HG02642 (cell line): ENCODE data around the gene POLR3E.
A peak's percentile ranks its signal among the peaks of the same experiment; 100 is the strongest.

Experiments used
- ATAC-seq: cut with Tn5 transposase; IDR thresholded peaks from one replicate; pipeline ENCODE4 v1.9.1; 2021; ENCODE audit warnings: mild to moderate bottlenecking; ENCODE audit not compliant: unreplicated experiment, poor library complexity

The POLR3E gene, protein sequence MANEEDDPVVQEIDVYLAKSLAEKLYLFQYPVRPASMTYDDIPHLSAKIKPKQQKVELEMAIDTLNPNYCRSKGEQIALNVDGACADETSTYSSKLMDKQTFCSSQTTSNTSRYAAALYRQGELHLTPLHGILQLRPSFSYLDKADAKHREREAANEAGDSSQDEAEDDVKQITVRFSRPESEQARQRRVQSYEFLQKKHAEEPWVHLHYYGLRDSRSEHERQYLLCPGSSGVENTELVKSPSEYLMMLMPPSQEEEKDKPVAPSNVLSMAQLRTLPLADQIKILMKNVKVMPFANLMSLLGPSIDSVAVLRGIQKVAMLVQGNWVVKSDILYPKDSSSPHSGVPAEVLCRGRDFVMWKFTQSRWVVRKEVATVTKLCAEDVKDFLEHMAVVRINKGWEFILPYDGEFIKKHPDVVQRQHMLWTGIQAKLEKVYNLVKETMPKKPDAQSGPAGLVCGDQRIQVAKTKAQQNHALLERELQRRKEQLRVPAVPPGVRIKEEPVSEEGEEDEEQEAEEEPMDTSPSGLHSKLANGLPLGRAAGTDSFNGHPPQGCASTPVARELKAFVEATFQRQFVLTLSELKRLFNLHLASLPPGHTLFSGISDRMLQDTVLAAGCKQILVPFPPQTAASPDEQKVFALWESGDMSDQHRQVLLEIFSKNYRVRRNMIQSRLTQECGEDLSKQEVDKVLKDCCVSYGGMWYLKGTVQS

GRCh38 chr16:22297114-22297870, at the start of gene POLR3E:
Gene POLR3E (plus strand): TSS chr16:22297409. CDS start chr16:22302969, 5,560 bp downstream.
- peak; percentile 87 for ATAC-seq

DNA sequence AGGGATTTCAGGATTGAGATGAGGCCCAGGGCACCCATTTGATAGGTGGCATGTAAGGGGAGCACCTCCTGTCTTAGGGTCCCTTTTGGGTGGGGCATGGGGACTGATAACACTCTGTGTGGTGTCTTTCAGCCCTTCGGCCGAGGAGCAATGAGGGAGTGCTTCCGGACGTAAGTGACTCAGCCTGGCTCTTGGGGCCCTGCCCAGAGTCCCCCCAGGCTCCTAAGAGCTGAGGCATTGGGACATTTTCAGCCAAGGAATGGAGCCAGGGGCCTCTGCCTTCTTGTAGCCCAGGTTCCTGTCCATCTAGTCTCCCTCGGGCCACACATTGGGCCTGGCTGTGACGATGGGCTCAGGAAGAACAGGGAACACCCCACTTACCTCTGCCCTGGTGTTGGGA, 46.7 kb upstream of the POLR3E start:
- ATAC-seq, result no peak

GRCh38 chr16:22252317-22252716, 44.9 kb upstream of the POLR3E start:
- ATAC-seq, result no peak

DNA sequence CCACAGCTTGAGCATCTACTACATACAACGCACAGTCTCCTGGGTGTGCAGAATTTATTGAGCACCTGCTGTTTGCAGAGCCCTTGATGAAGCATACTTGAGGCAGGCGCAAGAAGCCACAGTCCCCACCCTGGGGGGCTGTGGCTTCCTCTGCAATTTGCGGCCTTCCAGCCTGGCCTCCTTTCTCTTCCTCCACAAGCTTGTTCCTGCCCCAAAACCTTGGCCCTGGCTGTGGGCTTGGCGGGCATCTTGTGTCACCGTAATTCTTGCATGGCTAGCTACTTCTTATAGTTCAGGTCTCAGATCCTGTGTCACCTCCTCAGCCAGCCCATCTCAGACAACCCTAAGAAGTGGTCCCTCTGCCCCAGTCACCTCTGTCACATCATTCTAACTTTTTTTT, 43.9 kb upstream of the POLR3E start:
- no peak for ATAC-seq

DNA sequence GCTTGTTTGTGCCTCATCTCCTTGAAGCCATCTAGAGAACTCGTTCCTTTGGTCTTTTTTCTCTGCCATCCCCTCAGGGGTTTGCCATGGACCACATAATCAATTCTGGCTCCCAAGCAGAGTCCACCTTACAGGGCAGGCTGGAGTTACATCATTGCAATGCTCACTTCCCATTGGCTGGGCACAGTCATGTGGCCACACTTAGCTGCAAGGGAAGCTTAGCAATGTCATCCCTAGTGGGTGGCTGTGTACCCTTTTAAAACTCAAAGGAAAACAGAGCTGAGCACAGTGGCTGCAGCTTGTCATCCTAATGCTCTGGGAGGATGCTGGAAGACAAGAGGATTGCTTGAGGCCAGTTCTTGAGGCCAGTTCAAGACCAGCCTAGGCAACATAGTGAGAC, 41.9 kb upstream of the POLR3E start:
- ATAC-seq, result no peak

DNA sequence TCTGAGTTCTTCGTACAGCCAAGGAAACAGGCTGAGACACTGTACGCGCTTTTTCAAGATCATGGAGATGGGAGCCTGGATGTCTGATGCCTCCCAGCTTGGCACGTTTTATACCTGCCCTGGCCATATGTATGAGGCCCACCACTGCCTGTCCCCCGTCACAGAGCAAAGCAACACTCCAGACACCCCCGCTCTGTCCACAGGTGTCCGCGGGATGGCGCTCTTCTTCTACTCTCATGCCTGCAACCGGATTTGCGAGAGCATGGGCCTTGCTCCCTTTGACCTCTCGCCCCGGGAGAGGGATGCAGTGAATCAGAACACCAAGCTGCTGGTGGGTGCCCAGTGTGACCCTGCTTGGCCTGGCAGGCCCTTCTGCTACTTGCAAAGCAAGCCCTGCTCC, 39.8 kb upstream of the POLR3E start:
- ATAC-seq, result no peak

DNA sequence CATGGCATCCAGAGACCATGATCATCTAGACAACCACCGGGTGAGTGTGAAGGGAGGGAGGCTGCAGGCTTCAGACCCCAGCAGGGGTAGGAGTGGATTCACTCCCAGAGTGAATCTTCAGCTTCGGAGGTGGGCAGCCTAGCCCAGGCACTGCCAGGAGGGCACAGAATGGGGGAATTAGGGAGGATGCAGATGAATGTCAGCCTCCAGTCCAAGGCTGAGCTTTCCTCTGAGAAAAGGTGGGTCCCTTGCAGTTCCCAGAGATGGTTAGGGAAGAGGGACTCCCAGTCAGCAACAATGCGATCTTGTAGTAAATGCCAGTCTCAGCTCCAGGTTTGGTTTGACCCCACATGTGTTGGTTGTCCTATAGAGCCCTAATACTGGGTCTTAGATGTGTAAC, 36.7 kb upstream of the POLR3E start:
- no peak for ATAC-seq

GRCh38 chr16:22262460-22262859, 34.7 kb upstream of the POLR3E start:
- no peak for ATAC-seq

- ATAC-seq, result no peak
Measured at GRCh38 chr16:22264786-22265185, 32.4 kb upstream of the POLR3E start.

- no peak for ATAC-seq
Measured at GRCh38 chr16:22265351-22265750, 31.9 kb upstream of the POLR3E start.

DNA sequence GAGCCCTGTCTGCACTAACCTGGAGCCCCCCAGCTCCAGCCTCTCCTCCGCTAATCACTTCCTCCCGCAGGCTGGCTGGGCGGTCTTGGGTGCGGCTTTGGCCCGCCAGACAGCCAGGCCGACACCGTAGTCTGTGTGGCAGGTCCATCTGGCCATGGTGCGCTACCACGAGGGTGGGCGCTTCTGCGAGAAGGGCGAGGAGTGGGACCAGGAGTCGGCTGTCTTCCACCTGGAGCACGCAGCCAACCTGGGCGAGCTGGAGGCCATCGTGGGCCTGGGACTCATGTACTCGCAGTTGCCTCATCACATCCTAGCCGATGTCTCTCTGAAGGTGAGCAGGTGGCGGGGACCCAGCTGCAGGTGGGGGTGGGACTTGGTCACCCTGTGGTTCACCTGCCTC, 30.7 kb upstream of the POLR3E start:
- no peak for ATAC-seq

- ATAC-seq, result no peak
Measured at GRCh38 chr16:22267764-22268163, 29.4 kb upstream of the POLR3E start.

DNA sequence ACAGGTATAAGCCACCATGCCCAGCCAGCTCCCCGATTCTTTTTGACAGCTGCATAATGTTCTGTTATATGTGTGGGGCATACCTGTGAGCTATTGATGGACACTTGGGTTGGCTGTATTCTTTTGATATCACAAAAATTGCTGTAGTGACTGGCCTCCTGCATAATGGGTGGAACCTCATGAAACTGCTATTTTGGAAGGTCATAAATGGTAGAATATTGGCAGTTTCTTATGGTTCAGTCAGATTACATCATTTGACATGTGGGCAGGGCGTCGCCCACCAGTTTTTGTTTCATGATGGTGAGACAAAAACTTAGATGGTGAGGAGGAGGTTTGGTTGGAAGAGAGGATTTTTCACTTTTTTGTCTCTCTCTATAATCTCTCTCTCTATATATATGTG, 26.7 kb upstream of the POLR3E start:
- ATAC-seq, result no peak

- ATAC-seq, result no peak
Measured at GRCh38 chr16:22272870-22273650, 24.1 kb upstream of the POLR3E start.

GRCh38 chr16:22274916-22275315, 22.3 kb upstream of the POLR3E start:
- ATAC-seq, result no peak

DNA sequence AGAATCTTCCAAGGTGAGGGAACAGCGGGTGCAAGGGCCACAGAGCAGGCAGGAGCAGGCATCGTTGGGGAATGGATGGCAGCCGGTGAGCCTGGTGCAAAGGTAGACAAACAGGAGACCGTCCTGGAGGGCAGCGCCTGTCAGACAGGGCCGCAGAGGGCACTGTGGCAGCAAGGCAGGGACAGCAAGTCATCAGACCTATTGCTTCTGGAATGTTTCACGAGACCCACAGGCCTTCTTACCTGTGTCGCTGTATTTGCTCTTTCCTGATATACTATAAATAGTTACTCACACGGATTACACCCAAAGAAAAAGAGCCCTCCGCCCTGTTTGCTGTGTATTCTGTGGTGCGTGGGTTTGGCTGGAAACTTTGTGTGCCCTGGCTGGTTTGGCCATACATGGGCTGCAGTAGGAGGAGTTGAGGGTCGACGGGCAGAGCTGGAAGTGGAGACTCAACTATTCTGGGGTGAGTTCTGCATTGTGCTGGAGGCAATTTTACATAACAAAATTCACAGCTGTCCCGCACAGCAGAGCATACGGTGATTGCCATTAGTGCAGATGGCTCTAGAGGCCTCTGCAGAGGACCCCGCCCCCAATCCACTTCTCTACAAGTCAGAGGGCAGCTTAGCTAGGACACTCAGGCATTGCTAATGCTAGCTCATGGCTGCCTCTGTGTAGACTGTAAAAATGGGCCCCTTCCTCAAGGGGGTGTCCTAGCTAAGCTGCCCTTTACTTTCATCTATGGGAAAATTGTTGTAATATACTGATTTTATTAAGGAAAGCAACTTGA, 18.6 kb upstream of the POLR3E start:
- ATAC-seq, result no peak

DNA sequence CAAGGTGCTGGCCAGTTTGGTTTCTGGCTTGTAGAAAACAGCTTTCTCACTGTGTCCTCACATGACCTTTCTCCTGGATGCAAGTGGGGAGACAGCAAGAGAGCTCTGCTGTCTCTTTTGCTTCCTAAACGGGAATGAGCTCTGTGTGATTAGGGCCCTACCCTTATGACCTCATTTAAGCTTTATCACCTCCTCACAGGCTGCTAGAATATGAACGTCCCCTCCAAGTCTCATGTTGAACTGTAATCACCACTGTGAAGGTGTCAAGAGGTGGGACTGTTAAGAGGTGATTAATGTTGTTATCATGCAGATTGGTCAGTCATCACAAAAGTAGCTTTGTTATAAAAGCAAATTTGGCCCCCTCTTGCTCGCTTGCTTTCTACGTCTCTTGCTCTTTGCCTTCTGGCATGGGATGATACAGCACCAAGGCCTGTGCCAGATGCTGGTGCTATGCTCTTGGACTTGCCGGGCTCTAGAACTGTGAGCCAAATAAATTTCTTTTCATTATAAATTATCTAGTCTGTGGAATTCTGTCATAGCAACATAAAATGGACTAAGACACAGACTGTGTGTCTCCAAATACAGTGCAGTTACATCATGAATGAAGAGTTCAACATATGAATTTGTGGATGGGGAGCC, 14.8 kb upstream of the POLR3E start:
- no peak for ATAC-seq

GRCh38 chr16:22284637-22285036, 12.6 kb upstream of the POLR3E start:
- no peak for ATAC-seq

DNA sequence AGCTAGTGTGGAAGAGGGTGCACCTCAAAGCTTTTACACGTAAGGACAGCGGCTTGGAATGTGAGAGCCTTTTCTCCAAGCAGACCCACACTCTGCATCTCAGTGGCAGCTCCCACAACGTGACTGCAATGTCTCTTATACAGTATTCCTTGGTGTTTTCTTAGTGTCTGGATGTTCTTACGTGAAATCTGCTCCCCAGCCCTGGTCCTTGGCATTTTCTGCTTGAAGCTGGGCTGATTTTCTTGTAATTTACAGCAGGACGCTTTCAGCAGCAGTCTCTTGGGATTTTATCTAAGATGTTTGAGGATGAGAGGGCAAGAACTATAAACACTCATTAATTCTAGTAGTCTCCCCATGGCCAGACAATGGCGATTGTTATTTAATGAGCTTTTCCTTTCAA, 12.1 kb upstream of the POLR3E start:
- no peak for ATAC-seq
